ENCODE measurements around the gene RIOK2. TPM values are rescaled to one million over a fixed set of nuclear protein-coding genes. Genes with fewer than 3 reads are reported as not detected.

Gene RIOK2
- total RNA-seq, 5 donors from 2014 or later (not counting 1 experiment from before 2014, with no cell fraction given) = 22.5 to 31.9 (median 25.1) TPM

Other genes with a start within 250 kb of the RIOK2 start
- gene LNPEP, start 247.2 kb downstream of the RIOK2 start, total RNA-seq = 100 to 1,000 TPM in 1 of 5 donors, 10 to 100 TPM in 4; 82.3 to 102 (median 86.3) TPM
- not detected for gene LIX1, start 40.6 kb downstream of the RIOK2 start, total RNA-seq

All from T-cell (primary cell).